ENCODE results near the gene TMEM200C.

DNA sequence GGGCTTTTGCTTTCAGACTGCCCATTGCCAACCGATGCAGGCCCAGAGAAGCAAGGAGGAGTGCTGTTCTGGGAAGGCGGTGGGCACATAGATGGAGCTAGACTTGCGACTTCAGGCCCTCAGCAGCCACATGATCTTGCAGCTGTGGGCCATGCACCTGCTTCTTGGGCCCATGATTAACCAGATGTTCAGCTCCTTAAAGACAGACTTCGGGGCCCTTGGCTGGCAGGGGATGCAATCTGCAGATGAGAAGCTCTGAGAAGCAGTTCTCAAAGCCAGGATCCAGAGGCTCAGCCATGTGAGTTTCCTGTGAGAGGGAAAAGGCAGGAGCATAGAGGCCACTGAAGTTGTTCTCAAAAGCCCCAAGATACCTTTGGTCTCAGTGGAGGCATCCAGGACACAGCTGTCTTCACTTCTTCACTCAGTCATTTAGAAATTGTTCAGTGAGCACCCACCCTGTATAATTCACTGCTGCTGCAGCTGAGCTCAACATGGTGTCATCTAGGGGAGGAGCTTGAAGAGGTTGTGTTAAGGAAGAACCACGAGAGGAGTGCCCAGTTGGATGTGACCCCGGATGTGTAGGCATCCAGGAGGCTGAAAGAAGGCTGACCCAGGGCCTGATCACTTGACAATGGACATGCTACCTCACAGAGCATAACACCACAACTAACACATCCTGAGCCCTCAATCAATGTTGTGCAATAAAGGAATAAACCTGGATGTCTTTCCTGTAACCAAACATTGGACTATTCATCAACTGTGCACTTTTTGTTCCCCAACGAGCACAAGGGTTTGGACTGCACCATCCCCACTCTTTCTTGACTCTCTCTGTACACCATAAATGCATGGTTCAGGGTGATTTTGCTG is 44.7 kb upstream of the TMEM200C start:
- TF ChIP-seq, protein P1, sequence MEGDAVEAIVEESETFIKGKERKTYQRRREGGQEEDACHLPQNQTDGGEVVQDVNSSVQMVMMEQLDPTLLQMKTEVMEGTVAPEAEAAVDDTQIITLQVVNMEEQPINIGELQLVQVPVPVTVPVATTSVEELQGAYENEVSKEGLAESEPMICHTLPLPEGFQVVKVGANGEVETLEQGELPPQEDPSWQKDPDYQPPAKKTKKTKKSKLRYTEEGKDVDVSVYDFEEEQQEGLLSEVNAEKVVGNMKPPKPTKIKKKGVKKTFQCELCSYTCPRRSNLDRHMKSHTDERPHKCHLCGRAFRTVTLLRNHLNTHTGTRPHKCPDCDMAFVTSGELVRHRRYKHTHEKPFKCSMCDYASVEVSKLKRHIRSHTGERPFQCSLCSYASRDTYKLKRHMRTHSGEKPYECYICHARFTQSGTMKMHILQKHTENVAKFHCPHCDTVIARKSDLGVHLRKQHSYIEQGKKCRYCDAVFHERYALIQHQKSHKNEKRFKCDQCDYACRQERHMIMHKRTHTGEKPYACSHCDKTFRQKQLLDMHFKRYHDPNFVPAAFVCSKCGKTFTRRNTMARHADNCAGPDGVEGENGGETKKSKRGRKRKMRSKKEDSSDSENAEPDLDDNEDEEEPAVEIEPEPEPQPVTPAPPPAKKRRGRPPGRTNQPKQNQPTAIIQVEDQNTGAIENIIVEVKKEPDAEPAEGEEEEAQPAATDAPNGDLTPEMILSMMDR (IDR thresholded peaks at IDR 0.05), result no peak
- TF ChIP-seq POLR2A (IDR thresholded peaks at IDR 0.05), result no peak
